ENCODE measurements around the gene GPC1.
"Not testable (repeated sequence)": the region's sequence is repeated elsewhere in the genome, so short reads cannot be mapped to it uniquely, and the experiment has no call there.

GPC1 gene, protein sequence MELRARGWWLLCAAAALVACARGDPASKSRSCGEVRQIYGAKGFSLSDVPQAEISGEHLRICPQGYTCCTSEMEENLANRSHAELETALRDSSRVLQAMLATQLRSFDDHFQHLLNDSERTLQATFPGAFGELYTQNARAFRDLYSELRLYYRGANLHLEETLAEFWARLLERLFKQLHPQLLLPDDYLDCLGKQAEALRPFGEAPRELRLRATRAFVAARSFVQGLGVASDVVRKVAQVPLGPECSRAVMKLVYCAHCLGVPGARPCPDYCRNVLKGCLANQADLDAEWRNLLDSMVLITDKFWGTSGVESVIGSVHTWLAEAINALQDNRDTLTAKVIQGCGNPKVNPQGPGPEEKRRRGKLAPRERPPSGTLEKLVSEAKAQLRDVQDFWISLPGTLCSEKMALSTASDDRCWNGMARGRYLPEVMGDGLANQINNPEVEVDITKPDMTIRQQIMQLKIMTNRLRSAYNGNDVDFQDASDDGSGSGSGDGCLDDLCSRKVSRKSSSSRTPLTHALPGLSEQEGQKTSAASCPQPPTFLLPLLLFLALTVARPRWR

DNA sequence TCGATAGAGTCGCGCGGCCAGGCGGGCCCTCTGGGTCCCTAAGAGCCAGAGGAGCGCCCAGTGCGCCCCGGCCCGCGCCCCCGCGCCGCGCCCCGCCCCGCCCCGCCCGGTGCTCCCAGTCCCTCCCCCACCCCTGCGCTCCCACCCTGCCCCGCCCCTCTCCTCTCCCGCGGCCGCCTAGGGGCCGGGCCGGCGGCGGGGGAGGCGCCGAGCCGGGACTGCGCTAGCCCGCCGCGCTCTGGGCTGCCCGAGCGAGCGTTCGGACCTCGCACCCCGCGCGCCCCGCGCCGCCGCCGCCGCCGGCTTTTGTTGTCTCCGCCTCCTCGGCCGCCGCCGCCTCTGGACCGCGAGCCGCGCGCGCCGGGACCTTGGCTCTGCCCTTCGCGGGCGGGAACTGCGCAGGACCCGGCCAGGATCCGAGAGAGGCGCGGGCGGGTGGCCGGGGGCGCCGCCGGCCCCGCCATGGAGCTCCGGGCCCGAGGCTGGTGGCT is at the start of gene GPC1:
Gene GPC1, plus strand, starts transcription at position 207 of the 491 bp plus-strand sequence. Its CDS starts 256 bp downstream, at position 463.
- FAIRE-seq (no peak), DNase-seq (ENCODE audit: low spot score) (peak; percentile 95)

DNA sequence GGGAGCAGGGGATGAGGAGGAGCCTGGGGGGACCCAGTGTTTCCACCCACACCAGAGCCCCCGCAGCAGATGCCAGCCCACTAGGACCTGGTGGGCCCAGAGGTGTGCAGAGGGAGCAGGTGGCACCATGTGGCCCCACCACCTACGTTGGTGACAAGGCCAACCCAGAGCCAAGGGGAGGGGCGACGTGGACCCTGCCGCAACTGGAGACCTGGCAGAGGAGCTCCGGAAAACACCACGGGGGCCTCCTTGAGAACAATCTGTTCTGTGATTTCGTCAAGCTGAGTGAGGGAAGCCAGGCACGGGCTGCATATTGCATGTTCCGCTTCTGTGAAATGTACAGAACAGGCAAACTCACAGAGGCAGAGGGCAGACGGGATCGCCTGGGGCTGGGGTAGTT is 49.1 kb upstream of the GPC1 start:
- FAIRE-seq = no peak
- DNase-seq (ENCODE audit: low spot score) = no peak

DNA sequence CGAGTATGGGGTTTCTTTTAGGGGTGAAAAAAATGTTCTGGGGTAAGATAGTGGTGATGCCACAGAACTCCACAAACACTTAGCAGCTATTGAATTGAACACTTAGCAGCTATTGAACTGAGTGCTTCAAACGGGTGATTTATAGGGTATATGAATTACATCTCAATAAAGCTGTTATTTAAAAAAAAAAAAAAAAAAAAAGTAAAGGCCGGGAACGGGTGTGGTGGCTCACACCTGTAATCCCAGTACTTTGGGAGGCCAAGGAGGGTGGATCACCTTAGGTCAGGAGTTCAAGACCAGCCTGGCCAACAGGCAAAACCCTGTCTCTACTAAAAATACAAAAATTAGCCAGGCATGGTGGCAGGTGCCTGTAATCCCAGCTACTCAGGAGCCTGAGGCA is 48.7 kb upstream of the GPC1 start:
- DNase-seq (ENCODE audit: low spot score); FAIRE-seq: not testable (repeated sequence)

DNA sequence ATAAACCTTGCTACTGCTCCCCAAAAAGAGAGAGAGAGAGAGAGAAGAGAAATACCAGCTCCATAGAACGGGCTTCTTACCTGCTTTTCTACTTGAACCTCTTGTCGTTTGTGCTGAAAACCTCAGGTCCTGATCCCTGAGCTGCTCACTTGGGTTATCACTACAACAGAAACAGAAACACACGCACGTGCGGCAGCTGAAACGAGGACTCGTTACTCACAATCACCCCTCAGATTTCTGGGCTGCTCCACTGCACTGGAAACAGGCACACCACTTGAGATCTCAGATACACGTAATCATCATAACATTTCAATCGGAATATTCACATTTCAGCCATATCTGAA is 48.2 kb upstream of the GPC1 start:
- FAIRE-seq (peak; percentile 66), DNase-seq (ENCODE audit: low spot score) (no peak)

DNA sequence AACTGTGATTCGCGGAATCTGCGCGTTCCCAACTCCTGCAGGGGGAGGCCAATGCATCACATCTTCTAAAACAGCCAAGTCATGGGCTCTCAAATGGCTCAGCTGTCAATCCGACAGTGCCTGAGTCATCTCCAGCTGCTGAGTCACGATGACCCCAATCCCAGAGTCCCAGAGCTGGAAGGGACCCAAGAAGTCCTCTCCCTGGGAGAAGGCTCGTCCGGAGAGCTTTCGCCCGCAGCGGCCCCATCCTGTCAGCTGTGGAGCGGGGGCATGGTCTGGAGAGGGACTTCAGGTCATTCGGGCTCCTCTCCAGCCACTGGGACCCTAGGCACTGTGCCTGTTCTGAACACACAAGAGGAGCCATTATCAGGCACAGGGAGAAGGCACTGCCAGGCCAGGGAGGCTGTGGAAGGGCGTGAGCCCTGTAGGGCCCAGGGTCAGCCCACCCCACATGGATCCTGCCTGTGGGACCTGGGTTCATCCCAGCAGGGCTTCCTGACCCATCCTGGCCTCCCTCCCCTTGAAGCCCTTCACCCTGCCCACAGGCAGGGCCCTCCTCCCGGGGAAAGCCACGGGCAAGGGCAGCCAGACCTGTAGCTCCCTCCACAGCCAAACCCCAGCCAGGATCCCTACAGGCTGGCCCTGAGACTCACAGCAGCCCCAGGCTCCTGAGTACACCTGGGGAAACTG is 47.6 kb upstream of the GPC1 start:
- peak; percentile 90 for DNase-seq (ENCODE audit: low spot score)
- FAIRE-seq = no peak

DNA sequence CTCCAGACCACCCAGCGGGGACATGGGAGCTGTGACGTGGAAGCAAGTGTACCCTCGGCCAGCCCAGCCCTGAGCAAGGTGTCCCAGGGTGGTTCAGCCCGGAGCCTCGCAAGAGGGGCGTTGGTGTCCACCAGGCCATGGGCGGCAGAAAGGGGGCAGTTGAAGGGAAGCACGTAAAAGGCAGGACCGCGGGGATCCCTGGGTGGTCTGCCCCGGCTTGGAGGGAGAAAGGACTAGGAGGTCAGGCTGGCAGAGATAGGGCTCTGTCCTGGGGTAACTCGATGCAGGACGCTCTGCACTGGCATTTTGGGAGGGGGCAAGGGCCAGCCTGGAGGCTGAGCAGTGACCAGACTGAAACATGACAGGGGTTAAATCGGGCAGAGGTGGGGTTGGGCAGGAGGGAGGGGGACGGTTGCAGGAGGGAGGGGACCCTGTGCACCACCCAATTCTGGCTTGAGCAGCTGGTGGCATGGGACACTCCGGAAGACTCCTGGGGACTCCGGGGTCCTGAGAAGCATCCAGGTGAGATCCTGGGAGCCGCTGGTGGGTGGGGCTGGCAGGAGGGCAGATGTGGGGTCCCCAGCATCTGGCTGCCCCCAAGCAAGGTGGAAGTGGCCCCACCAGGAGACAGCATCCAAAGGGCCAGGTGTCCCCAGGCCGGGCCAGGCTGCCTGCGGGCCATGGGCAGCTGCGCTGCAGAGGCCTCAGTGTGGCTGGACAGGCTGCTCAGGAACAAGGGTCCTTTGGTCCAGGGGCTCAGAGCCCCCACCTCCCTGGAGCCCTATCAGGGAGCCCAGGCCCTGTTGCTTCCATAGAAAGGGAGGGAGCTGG is 46.8 kb upstream of the GPC1 start:
- DNase-seq (ENCODE audit: low spot score) = no peak
- no peak for FAIRE-seq

DNA sequence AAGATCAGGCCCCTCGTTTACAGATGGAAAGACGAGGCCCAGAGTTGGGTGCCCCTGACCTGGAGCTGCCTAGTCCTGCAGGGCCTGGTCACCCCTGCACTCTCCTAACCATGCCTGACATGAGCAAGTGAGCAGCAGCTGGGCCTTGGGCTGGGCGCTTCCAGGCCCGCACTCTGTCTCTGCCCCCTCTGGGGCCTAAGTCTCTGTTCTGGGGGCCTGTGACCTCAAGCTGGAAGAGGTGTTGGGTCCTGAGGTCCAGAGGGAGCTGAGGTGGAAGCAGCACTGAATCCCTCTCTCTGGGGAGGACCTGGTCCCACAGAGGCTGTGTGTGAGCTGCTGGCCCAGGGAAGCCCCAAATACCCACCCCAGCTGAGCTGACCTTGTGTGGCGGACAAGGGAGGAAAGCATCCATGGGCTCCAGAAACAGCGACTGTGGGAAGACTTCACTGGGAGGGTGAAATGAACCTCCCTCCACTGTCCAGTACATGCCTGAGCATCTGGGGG is 46.1 kb upstream of the GPC1 start:
- DNase-seq (ENCODE audit: low spot score) = no peak

DNA sequence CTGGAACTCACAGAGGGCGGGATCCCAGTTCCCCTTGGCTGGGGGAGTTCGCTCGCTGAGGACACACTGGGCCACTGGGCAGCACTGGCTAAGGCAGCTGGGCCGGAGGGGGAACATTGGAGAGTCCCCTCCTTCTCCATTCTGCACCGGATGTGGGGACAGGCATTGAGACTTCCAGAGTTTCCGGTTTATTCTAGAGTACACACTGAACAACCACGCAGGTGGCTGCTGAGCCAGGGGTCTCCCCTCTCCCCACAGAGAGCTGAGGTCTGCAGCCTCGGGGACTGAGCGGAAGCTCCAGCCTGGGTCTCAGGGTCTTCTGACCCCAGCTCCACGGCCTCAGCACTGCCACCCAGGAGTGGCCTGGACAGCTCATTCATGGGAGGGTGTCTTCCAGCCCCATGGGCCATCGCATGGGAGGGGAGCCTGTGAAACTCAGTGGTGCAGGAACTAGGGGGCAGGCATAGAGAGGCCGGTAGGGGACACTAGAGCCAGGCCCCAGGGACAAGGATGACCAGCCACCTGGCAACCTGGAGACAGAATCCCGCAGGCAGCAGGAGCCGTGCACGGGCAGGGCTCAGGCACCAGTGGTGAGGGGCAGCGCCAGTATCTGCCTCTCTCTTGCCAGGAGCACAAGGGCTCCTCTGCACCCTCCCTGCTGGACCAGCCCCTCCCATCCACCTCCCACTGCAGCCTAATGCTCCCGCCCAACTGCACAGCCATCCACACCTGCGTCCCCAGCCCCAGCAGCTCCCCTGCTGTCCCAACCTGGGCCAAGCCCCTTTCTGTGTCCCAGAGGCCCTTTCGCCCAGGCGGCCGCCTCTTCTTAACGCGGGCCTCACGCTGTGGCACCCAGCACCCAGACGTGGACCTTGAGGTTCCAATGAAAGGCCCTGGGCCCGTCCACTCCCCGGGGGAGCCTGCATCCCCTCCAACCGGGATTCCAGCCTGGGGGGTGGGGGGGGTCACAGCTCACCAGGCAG is 45.1 kb upstream of the GPC1 start:
- FAIRE-seq (no peak), DNase-seq (ENCODE audit: low spot score) (no peak)

More for the DNA sequence above, 46.1 kb upstream of the GPC1 start:
- FAIRE-seq = no peak

DNA sequence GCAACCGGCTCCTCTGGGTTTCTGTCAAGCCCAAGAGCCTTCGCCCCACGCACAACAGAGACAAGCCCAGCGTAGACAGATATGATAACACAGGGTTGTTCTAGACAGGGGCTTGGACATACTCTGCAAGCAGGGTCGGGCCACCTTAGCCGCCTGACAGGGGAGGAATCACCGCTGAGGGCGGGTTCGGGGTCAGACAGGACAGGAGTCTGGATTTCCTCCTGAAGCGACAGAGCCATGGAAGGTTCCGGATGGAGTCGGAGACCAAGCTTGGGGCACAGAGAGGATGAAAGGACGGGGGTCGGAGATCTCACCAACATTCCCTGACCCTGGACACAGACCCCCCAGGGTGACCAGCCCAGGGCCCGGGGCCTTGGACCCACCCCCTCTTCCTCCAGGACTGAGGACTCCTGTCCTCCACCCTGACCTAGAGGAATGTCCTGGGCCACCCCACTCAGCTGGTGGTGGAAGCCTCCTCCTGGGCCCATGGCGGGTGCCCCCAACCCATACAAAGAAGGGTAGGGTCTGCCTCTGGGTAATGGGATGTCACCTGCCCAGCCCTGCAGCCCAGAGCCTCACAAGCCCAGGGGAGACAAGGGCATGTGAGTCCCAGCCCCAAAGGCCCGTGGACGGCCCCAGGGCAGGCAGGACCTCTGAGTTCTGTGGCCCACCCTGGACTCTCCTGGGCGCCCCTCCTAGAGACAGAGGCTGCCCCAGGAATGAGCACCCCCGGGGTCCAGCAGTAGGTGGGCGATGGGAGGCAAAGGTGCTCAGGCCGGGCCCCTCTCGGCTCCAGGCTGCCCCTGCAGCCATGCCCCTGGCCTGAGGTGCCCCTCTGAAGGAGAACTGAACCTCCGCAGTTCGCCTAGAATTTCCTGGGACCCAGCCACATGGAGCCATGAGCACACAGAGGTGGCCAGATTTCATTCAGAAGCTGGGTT is 44.1 kb upstream of the GPC1 start:
- DNase-seq (ENCODE audit: low spot score) (no peak), FAIRE-seq (no peak)

DNA sequence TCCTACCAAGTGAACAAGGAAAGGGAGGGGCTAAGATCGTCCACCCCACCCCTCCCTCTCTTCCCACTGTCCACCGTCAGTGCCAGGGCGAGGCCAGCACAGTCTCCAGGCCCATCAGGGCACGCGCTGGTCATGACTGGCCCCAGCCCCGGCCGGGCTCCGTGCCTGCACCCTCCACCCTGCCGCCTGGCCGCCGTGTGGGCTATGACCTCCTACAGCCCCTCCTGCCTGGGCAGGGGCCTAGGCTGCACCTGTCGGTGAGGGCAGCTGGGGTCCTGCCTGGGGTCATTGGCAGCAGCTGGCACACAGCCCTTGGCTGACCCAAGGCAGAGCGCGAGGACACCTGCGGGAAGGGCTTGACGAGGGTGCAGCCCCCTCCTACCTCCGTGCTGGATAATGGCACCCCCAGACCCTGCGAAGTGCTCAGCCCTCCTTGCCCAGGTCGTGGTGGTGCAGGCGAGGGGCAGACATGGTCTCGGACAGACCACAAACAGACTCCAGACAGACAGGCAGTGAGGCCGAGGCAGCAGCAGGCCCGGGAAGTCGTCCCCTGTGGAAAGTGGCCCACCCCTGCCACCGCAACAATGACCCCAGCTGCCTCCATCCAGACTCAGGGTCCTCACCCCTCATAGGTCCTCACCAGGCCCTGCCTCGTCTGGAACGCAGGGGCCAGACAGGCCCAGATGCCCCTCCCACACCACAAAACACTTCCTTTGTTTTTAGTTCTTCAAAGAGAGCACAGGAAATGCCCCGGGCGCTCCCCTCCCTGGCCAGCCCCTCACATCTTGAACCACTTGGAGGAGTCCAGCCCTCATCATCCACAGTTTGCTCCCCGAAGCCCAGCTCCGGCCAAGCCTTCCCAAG is 43.1 kb upstream of the GPC1 start:
- DNase-seq (ENCODE audit: low spot score) (no peak), FAIRE-seq (no peak)

DNA sequence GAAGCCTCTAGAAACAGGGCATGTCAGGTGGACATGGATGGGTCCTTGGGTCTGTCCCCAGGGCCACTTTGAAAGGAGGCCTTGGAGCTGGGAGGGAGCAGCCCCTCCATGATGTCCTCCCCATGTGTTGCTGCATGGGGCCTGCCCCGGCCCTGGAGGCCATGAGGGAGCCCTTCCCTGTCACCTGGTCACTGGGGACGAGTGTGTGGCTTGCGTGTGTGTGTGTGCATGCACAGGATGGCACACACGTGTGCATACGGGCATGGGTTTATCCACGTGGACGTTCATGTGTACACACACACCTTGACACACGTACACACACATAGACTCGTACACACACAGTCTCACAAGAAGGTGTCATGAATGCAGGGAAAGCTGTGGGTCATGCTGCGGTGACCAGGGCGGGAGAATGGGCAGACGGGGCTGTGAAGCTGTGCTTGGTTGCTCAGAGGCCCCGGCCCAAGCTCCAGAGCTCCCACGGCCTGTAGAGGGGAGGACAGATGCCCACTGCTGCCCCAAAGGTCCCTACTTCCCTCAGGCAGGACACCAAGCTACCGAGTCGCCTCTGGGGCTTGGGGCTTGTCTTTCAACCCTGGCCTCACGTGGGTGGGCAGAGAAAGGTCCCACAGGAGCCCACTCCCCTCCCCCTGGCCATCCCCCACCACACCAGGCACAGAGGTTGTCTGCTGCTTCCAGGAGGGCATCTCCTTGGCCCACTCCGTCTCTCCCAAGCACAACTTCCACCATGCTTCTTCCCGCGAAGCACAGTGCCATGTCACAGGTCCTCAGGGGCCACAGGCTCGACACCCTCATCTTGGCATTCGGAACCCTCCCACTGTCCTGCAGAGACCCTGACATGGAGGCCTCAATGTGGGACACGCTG is 42.3 kb upstream of the GPC1 start:
- no peak for DNase-seq (ENCODE audit: low spot score)
- FAIRE-seq = peak; percentile 81

DNA sequence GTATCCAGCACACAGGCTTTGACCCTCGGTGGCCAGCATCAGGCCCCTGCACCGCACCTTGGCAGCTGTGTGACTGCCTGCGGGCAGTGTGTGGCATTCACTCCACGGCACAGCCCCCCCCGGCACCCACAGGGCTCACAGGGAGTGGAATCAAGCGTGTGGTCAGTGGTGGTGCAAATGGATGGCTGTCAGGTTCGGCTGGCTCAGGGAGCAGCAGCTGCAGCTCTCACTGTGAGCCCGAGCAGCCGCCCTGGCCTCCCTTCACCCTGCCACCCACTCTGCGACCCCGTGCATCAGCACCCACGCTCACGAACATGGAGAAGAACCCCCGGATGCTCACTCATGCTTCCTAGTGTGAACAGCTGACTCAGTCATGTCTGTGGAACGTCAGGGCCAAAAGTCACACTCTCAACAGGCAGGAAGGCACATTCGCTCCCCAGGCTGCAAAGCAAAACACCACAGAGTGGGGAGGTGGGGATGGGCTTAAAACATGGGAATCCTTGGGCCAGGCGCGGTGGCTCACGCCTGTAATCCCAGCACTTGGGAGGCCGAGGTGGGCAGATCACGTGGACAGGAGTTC is 41.5 kb upstream of the GPC1 start:
- DNase-seq (ENCODE audit: low spot score) = no peak
- FAIRE-seq = no peak

DNA sequence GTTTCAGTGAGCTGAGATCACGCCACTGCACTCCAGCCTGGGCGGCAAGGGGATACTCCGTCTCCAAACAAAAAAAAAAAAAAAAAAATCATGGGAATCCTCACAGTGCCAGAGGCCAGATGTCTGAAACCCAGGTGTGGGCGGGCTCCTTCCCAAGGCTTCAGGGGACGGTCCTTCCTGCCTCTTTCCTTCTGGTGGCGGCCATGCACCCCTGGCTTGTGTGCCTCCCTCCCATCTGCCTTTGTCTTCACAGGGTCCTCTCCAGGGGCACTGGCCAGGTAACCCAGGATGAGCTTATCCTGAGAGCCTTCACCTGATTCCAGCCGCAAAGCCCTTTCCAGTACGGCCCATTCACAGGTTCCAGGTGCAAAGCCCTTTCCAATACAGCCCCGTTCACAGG is 40.9 kb upstream of the GPC1 start:
- no peak for FAIRE-seq
- no peak for DNase-seq (ENCODE audit: low spot score)

DNA sequence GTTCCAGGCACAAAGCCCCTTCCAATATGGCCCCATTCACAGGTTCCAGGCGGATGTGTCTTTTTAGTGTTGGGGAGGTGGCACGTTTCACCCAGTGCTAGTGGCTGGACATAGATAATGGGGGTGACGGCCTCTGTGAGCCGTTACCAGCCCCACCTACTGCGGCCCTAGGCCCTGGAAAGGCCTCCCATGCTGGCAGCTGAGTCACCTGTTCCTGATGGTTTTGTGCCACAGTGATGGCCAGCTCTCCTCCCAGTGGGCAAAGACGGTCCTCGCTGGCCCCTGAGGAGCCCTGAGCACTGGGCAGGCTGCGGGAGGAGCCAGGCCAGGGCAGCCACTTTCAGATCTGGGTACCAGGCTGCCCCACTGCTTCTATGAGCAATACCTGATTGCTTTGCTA is 40.0 kb upstream of the GPC1 start:
- DNase-seq (ENCODE audit: low spot score) (no peak), FAIRE-seq (no peak)

DNA sequence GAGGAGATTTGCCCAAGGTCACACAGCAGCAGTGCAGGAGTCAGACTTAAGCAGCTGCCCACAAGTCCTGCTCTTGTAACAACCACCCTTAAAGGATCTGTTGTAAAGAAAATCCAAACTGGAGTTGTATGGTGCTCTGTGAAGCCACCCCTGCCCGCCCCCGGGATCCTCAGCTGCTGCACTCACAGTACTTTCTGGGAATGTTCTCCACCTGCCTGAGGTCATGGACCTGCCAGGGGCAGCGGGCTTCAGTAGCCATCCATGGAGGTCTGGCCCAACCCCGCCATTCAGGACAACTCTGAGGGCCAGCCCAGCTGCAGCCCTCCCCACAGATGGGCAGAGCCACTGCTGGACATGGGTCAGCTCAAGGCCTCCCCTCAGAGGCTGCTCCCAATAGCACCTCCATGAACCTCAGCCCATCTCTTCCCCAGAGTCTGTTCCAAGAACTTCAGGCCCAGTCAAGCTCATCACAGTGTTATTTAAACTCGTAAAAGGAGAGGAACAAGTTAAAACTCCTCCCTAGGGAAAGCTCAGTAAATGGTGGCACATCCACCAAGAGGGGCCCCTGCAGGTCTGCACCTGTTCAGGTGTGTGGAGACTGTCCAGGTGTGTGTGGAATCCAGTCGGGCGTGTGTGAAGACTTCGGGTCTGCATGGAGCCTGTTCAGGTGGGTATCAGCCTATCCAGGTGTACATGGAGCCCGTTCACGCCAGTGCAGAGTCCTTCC is 39.4 kb upstream of the GPC1 start:
- DNase-seq (ENCODE audit: low spot score) (no peak), FAIRE-seq (no peak)
